Fibroblast of lung (primary cell): Measurements from ENCODE around the gene EXOC2.

Experiments used
- CTCF ChIP-seq, 2 donors: IDR thresholded peaks in 1 of 2; conservative IDR thresholded peaks in 1 of 2; 1 replicate in 1 of 2; 2 replicates in 1 of 2; pipeline ENCODE4 v1.5.1; 2011 to 2012; ENCODE audit warnings: low read length in 2 of 2, control low read depth in 1 of 2, inconsistent platforms in 1 of 2, low read depth in 1 of 2, mild to moderate bottlenecking in 1 of 2
- EZH2 ChIP-seq: IDR thresholded peaks from 2 replicates; pipeline ENCODE4 v1.5.1; 2012; ENCODE audit warnings: low read length, control low read depth, mild to moderate bottlenecking; ENCODE audit errors: missing control alignments

- TF ChIP-seq CTCF (conservative IDR thresholded peaks at IDR 0.05 in 1 of 2, IDR thresholded peaks at IDR 0.05 in 1 of 2; ENCODE audit: low read depth in 1 of 2, low read length in 2 of 2) (no peak), EZH2 (no peak)
Observed at GRCh38 chr6:712805-713204, 19.9 kb upstream of the EXOC2 start.
